ENCODE data around the gene RNF41. TPM values are rescaled to one million over a fixed set of nuclear protein-coding genes. Genes with fewer than 3 reads are reported as not detected.
"Not testable (repeated sequence)": the region's sequence is repeated elsewhere in the genome, so short reads cannot be mapped to it uniquely, and the experiment has no call there.

Gene RNF41
- 10 to 100 TPM; 31.4 to 44.9 (median 43.1) TPM for total RNA-seq
- 10 to 100 TPM; 29.4 to 45.8 TPM for polyA plus RNA-seq
- total RNA-seq, result 48.7 reads per million, percentile 71 among the genes with 10 or more reads in this experiment

DNA sequence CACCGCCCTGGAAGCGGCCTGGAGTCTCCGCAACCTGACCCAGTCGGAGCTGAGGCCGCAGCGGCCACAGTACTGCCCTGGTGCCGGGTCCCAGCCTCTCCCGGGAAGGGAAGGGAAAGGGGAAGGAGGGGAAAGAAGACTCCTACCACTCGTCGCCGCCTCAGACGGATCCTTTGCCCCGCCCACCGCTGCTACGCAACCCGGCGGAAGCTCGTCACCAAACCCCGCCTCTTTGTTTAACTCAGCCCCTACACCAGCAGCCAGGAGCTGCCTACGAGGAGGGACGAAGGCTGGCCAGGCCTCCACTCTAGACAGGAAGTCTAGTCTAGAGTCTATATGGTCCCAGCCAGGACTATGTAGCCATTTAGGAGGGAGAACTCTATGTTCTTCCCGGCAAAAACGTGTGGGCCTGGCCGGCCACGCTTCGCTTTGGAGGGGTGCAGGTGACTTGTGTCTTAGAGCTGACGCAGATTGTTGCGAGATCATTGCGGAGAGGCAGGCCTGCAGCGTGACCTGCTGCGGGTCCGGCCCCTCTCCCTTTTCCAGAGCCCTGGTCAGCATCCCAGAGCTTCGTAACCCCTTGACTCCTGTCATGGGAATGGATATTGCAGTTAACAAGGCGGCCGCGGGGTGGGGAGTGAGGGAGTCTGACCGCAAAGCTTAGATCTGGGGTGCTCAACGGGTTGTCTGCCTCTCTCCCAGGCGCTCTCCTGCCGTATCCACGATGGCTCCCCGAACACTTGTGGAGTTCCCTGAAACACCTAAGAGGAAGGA, at the start of gene RNF41:
TSS of gene RNF41 (minus strand) at position 166 of the 774 bp plus-strand sequence. CDS start 7,875 bp downstream, outside the sequence.
- Histone ChIP-seq H3K4me1 (ENCODE audit: control insufficient read depth in 2 of 2, insufficient read depth in 2 of 2, low read length in 2 of 2) (peaks cover 22 to 27% of the 10 kb centered on the region in 2 donors), H3K27me3 (ENCODE audit: control insufficient read depth in 2 of 2, insufficient read depth in 2 of 2, low read length in 2 of 2) (no peaks in the 10 kb centered on the region), H3K27ac (ENCODE audit: low read depth, low read length) (peak within 1 kb of the TSS; percentile 98), H3K4me3 (ENCODE audit: low read length) (peak within 1 kb of the TSS; percentile 82), H3K9me3 (ENCODE audit: control insufficient read depth in 2 of 3, low read length in 3 of 3) (no peaks in the 10 kb centered on the region), H3K36me3 (ENCODE audit: control insufficient read depth in 2 of 3, insufficient read depth in 3 of 3, low read length in 3 of 3) (peaks cover 0 to 5% (median 0%) of the 10 kb centered on the region in 3 experiments)
- peaks cover 16 to 57% (median 46%) of the 10 kb centered on the region in 7 donors for H3K4me1 Mint-ChIP-seq
- peak; percentile 90 for ATAC-seq
- ChIA-PET POLR2A (interaction anchor here (0.6 to 3.8 kb wide), 55 partner anchors 8 to 505 kb away, joined by 3 to 61 read pairs (median 5); partner anchors contain the start of genes ANKRD52, BAZ2A, CNPY2 and COQ10A), CTCF (interaction anchor here (0.6 to 3.5 kb wide), 27 partner anchors 9 to 890 kb away, joined by 3 to 38 read pairs (median 4); partner anchors contain the start of genes ANKRD52, CNPY2, IL23A and RPL41)
- intact Hi-C loops (cut with micrococcal nuclease), result loop anchor here (1.0 to 5.0 kb wide), 10 partner anchors 70 to 865 kb away; partner anchors contain the start of genes CS (in 1 of the 2), MYL6B (in 1 of the 2), NAB2 (in 1 of the 2) and PA2G4 (in 1 of the 2)
- peaks cover 0 to 3% (median 0%) of the 10 kb centered on the region in 5 donors for H3K27me3 Mint-ChIP-seq
- peak; percentile 85 to 93 (median 92) for DNase-seq
- H3K4me3 Mint-ChIP-seq, result peak within 1 kb of the TSS; percentile 92 to 100 (median 98)
- H3K27ac Mint-ChIP-seq, result peak within 1 kb of the TSS; percentile 97 to 100 (median 99)
- H3K36me3 Mint-ChIP-seq, result peaks cover 0 to 9% (median 0%) of the 10 kb centered on the region in 5 donors
- H3K9me3 Mint-ChIP-seq, result no peaks in the 10 kb centered on the region

DNA sequence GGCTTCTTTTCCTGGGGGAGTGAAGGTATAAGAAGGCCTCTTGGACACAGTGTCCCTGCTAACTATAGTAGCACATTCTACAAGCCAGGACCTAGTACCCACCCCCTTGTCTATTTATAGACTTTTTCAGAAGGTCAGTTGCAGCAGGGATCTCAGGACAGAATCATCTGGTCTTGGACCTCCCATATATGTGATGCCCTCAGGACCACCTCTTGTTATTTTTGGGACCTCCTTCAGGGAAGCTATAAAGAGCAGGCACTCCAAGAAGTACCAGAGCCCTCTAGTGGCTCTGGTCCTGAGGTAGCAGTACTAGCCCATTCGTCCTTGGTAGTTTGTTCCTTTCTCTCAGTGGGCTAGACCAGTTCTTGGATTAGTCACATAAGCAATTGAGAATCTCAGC, 49.3 kb upstream of the RNF41 start:
- peaks cover 7 to 43% (median 14%) of the 10 kb centered on the region in 3 experiments for H3K36me3 ChIP-seq (ENCODE audit: control insufficient read depth in 2 of 3, insufficient read depth in 3 of 3, low read length in 3 of 3)
- POLR2A ChIA-PET, result interaction anchor here (0.7 kb wide), 1 partner anchor 45 kb away, joined by 3 read pairs; the partner anchor contains the start of gene CNPY2
- no peak overlapping the region for H3K4me3 Mint-ChIP-seq
- no peaks in the 10 kb centered on the region for H3K27me3 Mint-ChIP-seq
- CTCF ChIA-PET, result interaction anchor here (0.8 kb wide), 2 partner anchors 14 to 79 kb away, joined by 3 read pairs; no protein-coding TSS in a partner anchor
- H3K4me3 ChIP-seq (ENCODE audit: low read length), result no peak overlapping the region
- no peaks in the 10 kb centered on the region for H3K9me3 ChIP-seq (ENCODE audit: control insufficient read depth in 2 of 3, low read length in 3 of 3)
- peak overlapping the region in 6 of 9 donors; percentile 10 to 78 (median 42) for H3K27ac Mint-ChIP-seq
- ATAC-seq, result no peak
- peaks cover 12 to 35% (median 18%) of the 10 kb centered on the region in 5 donors for H3K36me3 Mint-ChIP-seq
- H3K4me1 Mint-ChIP-seq, result peaks cover 0 to 20% (median 17%) of the 10 kb centered on the region in 7 donors
- no peak for DNase-seq
- intact Hi-C loops (cut with micrococcal nuclease), result no loop called here
- peaks cover 0 to 8% of the 10 kb centered on the region in 2 donors for H3K4me1 ChIP-seq (ENCODE audit: control insufficient read depth in 2 of 2, insufficient read depth in 2 of 2, low read length in 2 of 2)
- peak overlapping the region; percentile 44 for H3K27ac ChIP-seq (ENCODE audit: low read depth, low read length)
- no peaks in the 10 kb centered on the region for H3K27me3 ChIP-seq (ENCODE audit: control insufficient read depth in 2 of 2, insufficient read depth in 2 of 2, low read length in 2 of 2)
- H3K9me3 Mint-ChIP-seq, result peaks cover 0 to 2% (median 0%) of the 10 kb centered on the region in 11 donors

DNA sequence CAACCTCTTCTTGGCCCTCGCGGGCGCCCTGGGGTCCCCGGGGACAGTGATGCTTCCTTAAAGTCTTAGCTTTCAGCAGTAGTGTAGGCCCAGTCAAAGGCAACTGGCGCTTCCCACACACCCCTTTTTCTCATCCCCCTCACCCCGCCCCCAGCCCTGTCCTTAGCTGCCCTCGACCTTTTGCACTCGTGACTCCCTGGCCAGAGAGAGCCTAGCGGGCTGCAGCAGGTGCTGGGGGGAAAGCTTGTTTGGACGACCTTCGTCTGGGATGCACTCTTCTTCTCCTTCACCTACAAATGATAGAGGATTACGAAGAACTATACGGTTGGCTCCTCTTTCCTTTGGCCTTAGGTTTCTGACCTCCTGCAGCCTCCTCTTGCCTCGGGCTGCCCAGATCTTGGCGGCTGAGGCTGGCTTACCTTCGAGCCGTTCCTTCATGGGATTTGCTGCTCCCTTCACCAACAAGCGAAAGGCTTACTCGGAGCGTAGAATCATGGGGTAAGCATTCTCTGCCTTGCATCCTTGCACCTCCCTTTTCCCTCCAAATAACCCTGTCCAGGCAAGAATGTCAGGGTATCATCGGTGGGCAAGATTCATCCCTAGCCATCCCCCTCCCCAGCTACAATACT, 45.8 kb upstream of the RNF41 start:
- Mint-ChIP-seq H3K36me3 (peaks cover 0 to 15% (median 2%) of the 10 kb centered on the region in 5 donors), H3K9me3 (peaks cover 0 to 2% (median 0%) of the 10 kb centered on the region in 11 donors), H3K27ac (peak overlapping the region; percentile 75 to 97 (median 84)), H3K4me1 (peaks cover 0 to 22% (median 20%) of the 10 kb centered on the region in 7 donors), H3K27me3 (no peaks in the 10 kb centered on the region), H3K4me3 (peak overlapping the region; percentile 80 to 100 (median 92))
- no peak for DNase-seq
- H3K27me3 ChIP-seq (ENCODE audit: control insufficient read depth in 2 of 2, insufficient read depth in 2 of 2, low read length in 2 of 2), result no peaks in the 10 kb centered on the region
- ATAC-seq, result no peak
- peaks cover 0 to 11% (median 0%) of the 10 kb centered on the region in 3 experiments for H3K36me3 ChIP-seq (ENCODE audit: control insufficient read depth in 2 of 3, insufficient read depth in 3 of 3, low read length in 3 of 3)
- intact Hi-C loops (cut with micrococcal nuclease), result loop anchor here (1.0 to 5.0 kb wide), 8 partner anchors 9 to 1165 kb away; partner anchors contain the start of genes ZC3H10 (in 2 of the 2), ANKRD52 (in 1 of the 2), CS (in 1 of the 2) and INHBC (in 1 of the 2)
- ChIA-PET POLR2A (interaction anchor here (1.0 to 2.0 kb wide), 11 partner anchors 9 to 201 kb away, joined by 3 to 16 read pairs (median 5); partner anchors contain the start of genes ANKRD52, RNF41, SPRYD4 and ZC3H10), CTCF (interaction anchor here (0.6 to 2.3 kb wide), 8 partner anchors 11 to 196 kb away, joined by 3 to 6 read pairs (median 4); partner anchors contain the start of genes SMARCC2 and TIMELESS)
- peaks cover 0 to 8% of the 10 kb centered on the region in 2 donors for H3K4me1 ChIP-seq (ENCODE audit: control insufficient read depth in 2 of 2, insufficient read depth in 2 of 2, low read length in 2 of 2)
- peak overlapping the region; percentile 94 for H3K27ac ChIP-seq (ENCODE audit: low read depth, low read length)
- H3K4me3 ChIP-seq (ENCODE audit: low read length), result peak overlapping the region; percentile 88
- H3K9me3 ChIP-seq (ENCODE audit: control insufficient read depth in 2 of 3, low read length in 3 of 3), result no peaks in the 10 kb centered on the region

DNA sequence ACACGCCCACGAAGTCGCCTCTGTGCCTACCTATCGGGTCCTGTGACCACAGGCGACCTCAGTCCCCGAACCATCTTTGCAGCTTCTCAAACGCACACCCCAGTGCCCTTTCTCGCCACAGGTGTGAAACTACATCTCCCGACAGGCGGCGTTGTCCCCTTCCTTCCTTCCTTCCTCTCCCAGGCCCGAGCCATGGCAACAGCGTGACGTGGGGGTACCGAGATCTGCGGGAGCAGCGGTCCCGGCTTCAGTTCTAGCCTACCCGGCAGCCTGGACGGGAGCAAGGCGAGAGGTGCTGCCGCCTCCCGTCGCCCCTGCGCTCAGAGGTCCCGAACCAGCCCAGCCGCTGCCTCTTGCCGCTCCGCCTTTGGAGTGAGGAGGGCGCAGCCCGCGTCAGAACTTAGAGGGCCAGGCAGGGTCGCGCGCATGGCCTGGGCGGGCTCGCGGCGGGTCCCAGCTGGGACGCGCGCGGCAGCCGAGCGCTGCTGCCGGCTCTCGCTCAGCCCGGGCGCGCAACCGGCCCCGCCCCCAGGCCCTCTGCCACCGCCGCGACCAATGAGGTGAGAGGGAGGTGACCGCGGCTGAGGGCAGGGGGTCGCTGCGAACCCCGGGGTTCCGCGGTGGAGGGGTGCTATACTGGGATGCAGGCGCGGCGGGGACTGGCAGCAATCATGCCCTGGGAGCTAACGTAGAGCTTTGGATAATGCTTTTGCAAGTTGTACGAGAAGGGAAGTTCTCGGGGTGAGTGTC, 45.1 kb upstream of the RNF41 start, which contains the start of gene COQ10A:
TSS of gene COQ10A (plus strand) at position 250 of the 750 bp plus-strand sequence. CDS start at position 427, 177 bp downstream.
- peak; percentile 78 to 92 (median 89) for DNase-seq
- peak; percentile 93 for ATAC-seq
- Mint-ChIP-seq H3K9me3 (peaks cover 0 to 2% (median 0%) of the 10 kb centered on the region in 11 donors), H3K27ac (peak within 1 kb of the TSS; percentile 89 to 97 (median 94)), H3K4me3 (peak within 1 kb of the TSS; percentile 83 to 100 (median 96)), H3K4me1 (peaks cover 0 to 22% (median 20%) of the 10 kb centered on the region in 7 donors), H3K27me3 (peaks cover 0 to 2% (median 0%) of the 10 kb centered on the region in 5 donors), H3K36me3 (peaks cover 0 to 8% (median 2%) of the 10 kb centered on the region in 5 donors)
- Histone ChIP-seq H3K9me3 (ENCODE audit: control insufficient read depth in 2 of 3, low read length in 3 of 3) (no peaks in the 10 kb centered on the region), H3K27ac (ENCODE audit: low read depth, low read length) (peak within 1 kb of the TSS; percentile 94), H3K27me3 (ENCODE audit: control insufficient read depth in 2 of 2, insufficient read depth in 2 of 2, low read length in 2 of 2) (no peaks in the 10 kb centered on the region), H3K4me3 (ENCODE audit: low read length) (peak within 1 kb of the TSS; percentile 88), H3K36me3 (ENCODE audit: control insufficient read depth in 2 of 3, insufficient read depth in 3 of 3, low read length in 3 of 3) (peaks cover 0 to 7% (median 0%) of the 10 kb centered on the region in 3 experiments), H3K4me1 (ENCODE audit: control insufficient read depth in 2 of 2, insufficient read depth in 2 of 2, low read length in 2 of 2) (peaks cover 0 to 8% of the 10 kb centered on the region in 2 donors)
- ChIA-PET POLR2A (interaction anchor here (0.7 to 2.0 kb wide), 16 partner anchors 9 to 202 kb away, joined by 3 to 16 read pairs (median 4); partner anchors contain the start of genes ANKRD52, IL23A, RNF41 and RPL41), CTCF (interaction anchor here (0.6 to 2.3 kb wide), 11 partner anchors 9 to 197 kb away, joined by 3 to 6 read pairs (median 4); partner anchors contain the start of genes ANKRD52, RNF41, SMARCC2 and TIMELESS)
- intact Hi-C loops (cut with micrococcal nuclease), result loop anchor here (1.0 to 5.0 kb wide), 12 partner anchors 9 to 1165 kb away; partner anchors contain the start of genes ANKRD52 (in 2 of the 2), CS (in 2 of the 2), STAT2 (in 2 of the 2) and ZC3H10 (in 2 of the 2)

DNA sequence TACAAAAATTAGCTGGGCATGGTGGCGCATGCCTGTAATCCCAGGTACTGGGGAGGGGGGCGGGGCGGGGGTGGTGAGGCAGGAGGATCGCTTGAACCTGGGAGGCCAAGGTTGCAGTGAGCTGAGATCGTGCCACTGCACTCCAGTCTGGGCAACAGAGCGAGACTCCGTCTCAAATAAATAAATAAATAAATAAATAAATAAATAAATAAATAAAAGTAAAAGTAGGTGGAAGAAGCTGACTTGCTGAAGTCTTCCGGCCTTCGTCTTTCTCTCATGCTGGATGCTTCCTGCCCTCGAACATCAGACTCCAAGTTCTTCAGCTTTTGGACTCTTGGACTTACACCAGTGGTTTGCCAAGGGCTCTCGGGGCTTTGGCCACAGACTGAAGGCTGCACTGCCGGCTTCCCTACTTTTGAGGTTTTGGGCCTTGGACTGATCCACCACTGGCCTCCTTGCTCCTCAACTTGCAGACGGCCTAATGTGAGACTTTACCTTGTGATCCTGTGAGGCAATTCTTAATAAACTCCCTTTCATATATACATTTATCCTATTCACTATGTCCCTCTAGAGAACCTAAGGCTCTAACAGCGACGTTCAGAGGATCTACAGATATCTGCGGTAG, 44.5 kb upstream of the RNF41 start:
- not testable (repeated sequence) for H3K36me3 ChIP-seq (ENCODE audit: control insufficient read depth in 2 of 3, insufficient read depth in 3 of 3, low read length in 3 of 3); H3K9me3 ChIP-seq (ENCODE audit: control insufficient read depth in 2 of 3, low read length in 3 of 3); H3K4me1 ChIP-seq (ENCODE audit: control insufficient read depth in 2 of 2, insufficient read depth in 2 of 2, low read length in 2 of 2); H3K27me3 Mint-ChIP-seq; DNase-seq; H3K27me3 ChIP-seq (ENCODE audit: control insufficient read depth in 2 of 2, insufficient read depth in 2 of 2, low read length in 2 of 2); ATAC-seq; H3K9me3 Mint-ChIP-seq; H3K36me3 Mint-ChIP-seq
- Mint-ChIP-seq H3K27ac (peak overlapping the region; percentile 89 to 97 (median 94)), H3K4me1 (peaks cover 0 to 22% (median 20%) of the 10 kb centered on the region in 7 donors), H3K4me3 (peak overlapping the region; percentile 83 to 100 (median 96))
- intact Hi-C loops (cut with micrococcal nuclease), result loop anchor here (1.0 to 5.0 kb wide), 11 partner anchors 8 to 1166 kb away; partner anchors contain the start of genes ZC3H10 (in 2 of the 2), ANKRD52 (in 1 of the 2), CS (in 1 of the 2) and INHBC (in 1 of the 2)
- CTCF ChIA-PET, result interaction anchor here (0.8 to 1.9 kb wide), 7 partner anchors 8 to 445 kb away, joined by 3 to 6 read pairs (median 4); partner anchors contain the start of genes ANKRD52, RNF41, SMARCC2 and ZC3H10
- Histone ChIP-seq H3K27ac (ENCODE audit: low read depth, low read length) (peak overlapping the region; percentile 94), H3K4me3 (ENCODE audit: low read length) (peak overlapping the region; percentile 88)
- POLR2A ChIA-PET, result interaction anchor here (0.7 to 2.0 kb wide), 12 partner anchors 8 to 198 kb away, joined by 3 to 16 read pairs (median 4); partner anchors contain the start of genes ANKRD52, IL23A, RNF41 and RPL41

Data from naive thymus-derived CD4-positive, alpha-beta T cell (primary cell).